ENCODE measurements around the gene HPCAL4.
A peak's percentile ranks its signal among the peaks of the same experiment; 100 is the strongest.

Gene HPCAL4

DNA sequence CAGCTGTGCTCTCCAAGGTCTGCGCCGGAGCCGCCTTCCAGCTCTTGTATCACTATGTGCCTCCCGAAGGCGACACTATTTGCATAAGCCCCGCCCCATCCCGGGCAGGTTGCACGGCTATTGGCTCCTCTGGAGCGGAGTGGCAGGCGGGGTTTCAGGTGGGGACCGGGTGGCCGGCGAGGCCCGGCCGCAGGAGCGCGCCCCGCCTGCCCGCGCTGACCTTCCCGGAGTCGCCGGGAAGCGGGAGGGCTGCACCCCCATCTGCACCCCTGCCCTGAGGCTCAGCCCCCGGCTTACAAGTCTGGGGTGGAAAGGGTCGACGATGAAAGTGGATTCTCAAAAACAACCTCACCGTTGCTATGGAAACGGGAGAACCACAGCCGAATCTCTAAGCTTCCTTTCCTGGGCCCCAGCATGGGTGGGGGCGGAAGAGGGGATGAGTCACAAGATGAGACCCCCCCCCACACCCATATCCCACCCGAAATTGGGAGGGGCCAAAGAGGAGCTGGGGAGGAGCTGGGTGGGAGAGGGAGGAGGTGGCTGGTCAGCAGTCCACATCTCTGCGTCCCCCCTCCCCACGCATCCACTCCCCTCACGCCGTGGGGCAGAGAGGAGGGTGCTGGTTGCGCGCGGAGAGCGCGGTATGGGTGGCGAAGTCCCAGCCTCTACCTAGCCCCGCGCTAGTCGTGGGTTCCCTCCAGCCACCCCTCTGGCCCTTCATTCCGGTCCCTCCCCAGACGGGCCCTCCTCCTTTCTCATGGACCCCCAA, at the start of gene HPCAL4:
TSS of gene HPCAL4 (minus strand) at position 51 of the 769 bp plus-strand sequence. CDS start 6,830 bp downstream, outside the sequence.
- TF ChIP-seq, protein P1, sequence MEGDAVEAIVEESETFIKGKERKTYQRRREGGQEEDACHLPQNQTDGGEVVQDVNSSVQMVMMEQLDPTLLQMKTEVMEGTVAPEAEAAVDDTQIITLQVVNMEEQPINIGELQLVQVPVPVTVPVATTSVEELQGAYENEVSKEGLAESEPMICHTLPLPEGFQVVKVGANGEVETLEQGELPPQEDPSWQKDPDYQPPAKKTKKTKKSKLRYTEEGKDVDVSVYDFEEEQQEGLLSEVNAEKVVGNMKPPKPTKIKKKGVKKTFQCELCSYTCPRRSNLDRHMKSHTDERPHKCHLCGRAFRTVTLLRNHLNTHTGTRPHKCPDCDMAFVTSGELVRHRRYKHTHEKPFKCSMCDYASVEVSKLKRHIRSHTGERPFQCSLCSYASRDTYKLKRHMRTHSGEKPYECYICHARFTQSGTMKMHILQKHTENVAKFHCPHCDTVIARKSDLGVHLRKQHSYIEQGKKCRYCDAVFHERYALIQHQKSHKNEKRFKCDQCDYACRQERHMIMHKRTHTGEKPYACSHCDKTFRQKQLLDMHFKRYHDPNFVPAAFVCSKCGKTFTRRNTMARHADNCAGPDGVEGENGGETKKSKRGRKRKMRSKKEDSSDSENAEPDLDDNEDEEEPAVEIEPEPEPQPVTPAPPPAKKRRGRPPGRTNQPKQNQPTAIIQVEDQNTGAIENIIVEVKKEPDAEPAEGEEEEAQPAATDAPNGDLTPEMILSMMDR (IDR thresholded peaks at IDR 0.05; ENCODE audit: poor library complexity, severe bottlenecking) = no peak
- peaks cover 23% of the 10 kb centered on the region for H3K27me3 ChIP-seq (ENCODE audit: insufficient read depth, poor library complexity, severe bottlenecking)
- peak within 1 kb of the TSS; percentile 43 for H3K4me3 ChIP-seq (ENCODE audit: severe bottlenecking)
- no peaks in the 10 kb centered on the region for H3K36me3 ChIP-seq (ENCODE audit: low read depth)
- H3K9me3 ChIP-seq (ENCODE audit: severe bottlenecking) = no peaks in the 10 kb centered on the region
- H3K27ac ChIP-seq (ENCODE audit: poor library complexity, severe bottlenecking) = no peak within 1 kb of the TSS
- ATAC-seq (ENCODE audit: low read depth) = peak; percentile 96
- peak; percentile 90 for DNase-seq (ENCODE audit: low spot score)
- peaks cover 13% of the 10 kb centered on the region for H3K4me1 ChIP-seq (ENCODE audit: insufficient read depth, poor library complexity, severe bottlenecking)

DNA sequence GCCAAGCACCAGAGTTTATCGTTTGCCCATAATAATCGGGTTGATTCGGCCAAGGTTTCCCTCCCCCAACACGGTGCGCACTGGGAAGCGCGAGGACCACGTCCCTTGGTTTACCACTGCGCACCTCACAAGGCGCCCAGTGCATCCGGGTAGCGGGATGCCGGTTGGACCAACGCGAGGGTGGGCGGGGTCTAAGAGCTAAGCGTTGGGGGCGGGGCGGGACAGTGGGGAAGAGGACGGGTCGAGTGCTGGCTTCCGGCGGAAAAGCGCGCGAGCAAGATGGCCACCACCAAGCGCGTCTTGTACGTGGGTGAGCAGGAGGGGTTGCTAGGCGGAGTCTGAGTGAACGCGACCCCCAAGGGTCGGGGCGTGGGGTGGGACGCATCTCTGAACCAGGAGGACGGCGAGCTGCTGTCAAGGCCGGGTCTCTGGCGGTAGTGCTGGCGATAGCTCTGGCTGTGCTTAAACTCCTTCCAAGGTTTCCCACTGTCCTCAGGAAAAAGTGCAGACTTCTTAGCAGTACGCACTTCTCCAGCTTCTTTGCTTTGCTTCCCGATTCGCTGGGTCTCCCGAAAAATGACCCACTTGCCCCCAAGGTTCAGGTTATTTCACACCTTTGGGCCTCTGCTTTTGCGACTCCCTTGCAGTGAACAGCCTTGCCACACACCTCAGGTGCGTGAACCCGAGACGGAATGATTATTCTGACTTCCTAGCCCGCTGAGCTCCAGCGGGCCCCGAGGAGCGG, 47.6 kb upstream of the HPCAL4 start, which contains the start of gene PPIE:
TSS of gene PPIE (plus strand) at position 261 of the 745 bp plus-strand sequence. CDS start at position 280, 19 bp downstream.
- Histone ChIP-seq H3K27ac (ENCODE audit: poor library complexity, severe bottlenecking) (peak within 1 kb of the TSS; percentile 30), H3K36me3 (ENCODE audit: low read depth) (peaks cover 41% of the 10 kb centered on the region), H3K4me3 (ENCODE audit: severe bottlenecking) (peak within 1 kb of the TSS; percentile 65), H3K27me3 (ENCODE audit: insufficient read depth, poor library complexity, severe bottlenecking) (no peaks in the 10 kb centered on the region), H3K9me3 (ENCODE audit: severe bottlenecking) (no peaks in the 10 kb centered on the region), H3K4me1 (ENCODE audit: insufficient read depth, poor library complexity, severe bottlenecking) (peaks cover 8% of the 10 kb centered on the region)
- TF ChIP-seq, protein P1 (IDR thresholded peaks at IDR 0.05; ENCODE audit: poor library complexity, severe bottlenecking) = no peak
- DNase-seq (ENCODE audit: low spot score) (peak; percentile 95), ATAC-seq (ENCODE audit: low read depth) (peak; percentile 98)

DNA sequence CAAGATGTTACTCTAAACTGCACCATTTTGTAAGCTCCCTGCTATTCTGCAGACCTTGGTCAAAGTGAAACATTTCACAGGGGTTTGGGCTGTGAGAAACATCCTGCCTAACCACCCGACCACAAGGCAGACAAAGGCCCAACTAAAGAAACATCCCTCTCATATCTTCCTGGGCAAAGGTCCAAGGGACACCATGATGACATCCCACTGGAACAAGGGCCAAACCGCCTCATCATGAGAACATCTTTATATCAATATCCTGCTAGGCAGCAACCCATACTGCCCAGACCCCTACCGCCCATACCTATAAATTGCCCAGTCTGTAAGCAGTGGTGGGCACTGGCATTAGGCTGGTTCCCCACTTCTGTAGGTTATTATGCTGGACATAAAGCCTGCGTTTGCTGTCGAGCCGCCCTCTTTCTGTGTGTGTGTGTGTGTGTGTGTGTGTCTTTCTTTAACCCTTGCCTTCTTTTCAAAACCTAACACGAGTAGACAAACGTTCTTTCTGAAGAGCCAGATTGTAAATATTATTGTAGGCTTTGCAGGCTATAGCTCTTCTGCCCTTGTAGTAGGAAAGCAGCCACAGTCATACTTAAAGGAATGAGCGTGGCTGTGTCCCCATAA, 46.4 kb upstream of the HPCAL4 start:
- ATAC-seq (ENCODE audit: low read depth) (no peak), DNase-seq (ENCODE audit: low spot score) (no peak)
- no peaks in the 10 kb centered on the region for H3K9me3 ChIP-seq (ENCODE audit: severe bottlenecking)
- no peaks in the 10 kb centered on the region for H3K27me3 ChIP-seq (ENCODE audit: insufficient read depth, poor library complexity, severe bottlenecking)
- TF ChIP-seq, protein P1 (IDR thresholded peaks at IDR 0.05; ENCODE audit: poor library complexity, severe bottlenecking) = no peak
- peaks cover 29% of the 10 kb centered on the region for H3K36me3 ChIP-seq (ENCODE audit: low read depth)
- no peak overlapping the region for H3K27ac ChIP-seq (ENCODE audit: poor library complexity, severe bottlenecking)
- H3K4me3 ChIP-seq (ENCODE audit: severe bottlenecking) = no peak overlapping the region
- H3K4me1 ChIP-seq (ENCODE audit: insufficient read depth, poor library complexity, severe bottlenecking) = peaks cover 8% of the 10 kb centered on the region

DNA sequence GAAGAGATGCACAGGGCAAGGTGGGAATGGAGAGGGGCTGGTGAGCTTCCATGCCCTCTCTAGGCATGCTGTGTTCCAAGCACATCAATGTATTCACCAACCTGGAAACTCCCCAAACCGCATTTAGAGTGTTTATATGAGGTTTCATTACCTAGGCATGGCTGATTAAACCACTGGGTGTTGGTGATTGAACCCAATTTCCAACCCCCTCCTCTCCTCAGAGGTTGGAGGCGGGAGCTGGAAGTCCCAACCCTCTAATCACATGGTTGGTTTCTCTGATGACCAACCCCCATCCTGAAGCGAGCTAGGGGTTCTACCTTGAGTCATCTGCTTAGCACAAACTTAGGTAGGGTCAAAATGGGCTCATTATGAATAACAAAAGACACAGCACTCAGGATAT, 44.5 kb upstream of the HPCAL4 start:
- TF ChIP-seq, protein P1 (IDR thresholded peaks at IDR 0.05; ENCODE audit: poor library complexity, severe bottlenecking) = no peak
- H3K4me1 ChIP-seq (ENCODE audit: insufficient read depth, poor library complexity, severe bottlenecking) = peaks cover 8% of the 10 kb centered on the region
- peaks cover 10% of the 10 kb centered on the region for H3K36me3 ChIP-seq (ENCODE audit: low read depth)
- ATAC-seq (ENCODE audit: low read depth) = no peak
- no peaks in the 10 kb centered on the region for H3K9me3 ChIP-seq (ENCODE audit: severe bottlenecking)
- no peak overlapping the region for H3K27ac ChIP-seq (ENCODE audit: poor library complexity, severe bottlenecking)
- no peak overlapping the region for H3K4me3 ChIP-seq (ENCODE audit: severe bottlenecking)
- no peak for DNase-seq (ENCODE audit: low spot score)
- no peaks in the 10 kb centered on the region for H3K27me3 ChIP-seq (ENCODE audit: insufficient read depth, poor library complexity, severe bottlenecking)

Measured in RWPE2 (cell line).